Hematopoietic multipotent progenitor cell (in vitro differentiated cells): ENCODE data around the gene ZSWIM5. TPM values are rescaled to one million over a fixed set of nuclear protein-coding genes. Genes with fewer than 3 reads are reported as not detected.
A peak's percentile ranks its signal among the peaks of the same experiment; 100 is the strongest.
"Not testable (repeated sequence)": the region's sequence is repeated elsewhere in the genome, so short reads cannot be mapped to it uniquely, and the experiment has no call there.

Experiments used
- DNase-seq, 3 donors: peaks; one replicate each; pipeline ENCODE4 v3.0.0-alpha.2; 2011 to 2015; ENCODE audit warnings: low read depth in 2 of 3, low spot score in 2 of 3
- total RNA-seq: library from RNA; depleted of rRNA; stranded (reverse); fragments of >200 nt; gene quantifications from one replicate; pipeline ENCODE4 v1.2.3, GENCODE V29; 2012

Gene ZSWIM5
- total RNA-seq, 1 donor: 2.7 TPM

DNA sequence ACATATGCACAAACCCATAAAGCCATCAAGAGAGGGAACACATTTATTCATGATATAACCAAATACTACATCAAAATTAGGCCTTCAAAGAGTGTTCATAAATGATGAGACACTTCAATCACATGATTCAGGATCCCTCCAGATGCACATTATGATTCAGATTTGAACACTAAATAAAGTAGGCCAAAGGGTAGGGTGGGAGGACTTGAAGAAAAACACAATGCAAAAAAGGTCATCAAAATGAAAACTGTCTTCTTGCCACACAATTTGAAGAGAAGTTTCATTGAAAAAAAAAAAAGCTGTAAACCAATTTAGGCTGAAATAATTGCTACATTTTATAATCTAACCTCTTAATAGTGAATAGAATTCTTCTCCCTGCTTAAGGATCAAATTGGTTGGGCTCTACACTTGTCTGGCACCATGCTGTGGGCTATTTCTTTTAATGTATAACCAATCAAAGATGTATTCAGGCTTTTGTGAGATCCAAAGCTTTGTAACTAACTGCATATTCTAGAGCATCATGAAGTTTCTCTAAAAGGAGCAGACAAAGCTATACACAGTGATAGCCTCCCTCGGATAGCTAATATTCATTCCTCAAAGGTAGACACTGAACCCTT lies 58.1 kb downstream of the ZSWIM5 start:
- no peak for DNase-seq

DNA sequence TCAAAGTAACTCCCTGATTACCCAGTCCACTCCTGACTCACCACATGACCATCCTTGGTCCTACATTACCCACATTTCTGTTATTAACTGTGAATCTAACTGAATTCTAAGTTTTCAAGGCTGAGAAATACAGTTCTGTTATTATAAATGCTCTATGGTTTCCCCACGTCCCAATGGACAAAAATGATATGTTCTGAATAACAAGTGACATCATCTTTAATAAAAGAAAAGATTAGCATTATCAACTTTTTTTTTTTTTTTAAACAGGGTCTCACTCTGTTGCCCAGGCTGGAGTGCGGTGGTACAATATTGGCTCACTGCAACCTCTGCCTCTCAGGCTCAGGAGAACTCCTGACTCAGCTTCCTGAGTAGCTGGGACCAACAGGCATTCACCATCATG lies 59.6 kb downstream of the ZSWIM5 start:
- no peak for DNase-seq

DNA sequence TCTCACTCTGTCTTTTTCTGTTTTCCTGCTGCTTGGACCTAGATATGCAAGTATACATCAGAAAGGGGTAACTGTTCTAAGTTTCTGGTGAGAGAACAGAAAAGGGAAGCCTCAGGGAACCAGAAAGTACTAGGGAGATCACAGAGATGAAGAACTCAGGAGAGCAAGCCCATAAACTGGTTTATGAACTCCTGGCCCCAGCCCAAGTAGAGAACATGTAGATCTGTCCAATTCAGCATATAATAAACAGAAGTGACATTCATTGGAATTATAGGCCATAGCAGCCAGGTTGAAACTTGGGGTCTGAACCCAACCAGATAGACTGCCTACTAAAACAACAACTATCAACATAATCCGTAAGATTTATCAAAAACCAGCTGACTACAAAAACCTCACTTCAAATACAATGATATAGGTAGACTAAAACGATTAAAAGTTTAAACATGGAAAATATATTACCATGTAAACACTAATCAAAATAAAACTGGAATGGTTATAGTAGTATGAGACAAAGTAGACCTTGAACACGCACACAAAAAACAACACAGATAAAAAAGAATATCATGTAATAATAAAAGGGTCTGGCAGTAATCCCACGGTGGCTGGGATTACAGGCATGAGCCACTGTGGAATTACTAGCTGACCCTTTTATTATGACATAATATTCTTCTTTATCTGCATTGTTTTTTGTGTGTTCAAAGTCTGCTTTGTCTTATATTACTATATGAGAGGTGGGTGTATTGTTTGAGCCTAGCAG lies 65.0 kb downstream of the ZSWIM5 start:
- no peak for DNase-seq

DNA sequence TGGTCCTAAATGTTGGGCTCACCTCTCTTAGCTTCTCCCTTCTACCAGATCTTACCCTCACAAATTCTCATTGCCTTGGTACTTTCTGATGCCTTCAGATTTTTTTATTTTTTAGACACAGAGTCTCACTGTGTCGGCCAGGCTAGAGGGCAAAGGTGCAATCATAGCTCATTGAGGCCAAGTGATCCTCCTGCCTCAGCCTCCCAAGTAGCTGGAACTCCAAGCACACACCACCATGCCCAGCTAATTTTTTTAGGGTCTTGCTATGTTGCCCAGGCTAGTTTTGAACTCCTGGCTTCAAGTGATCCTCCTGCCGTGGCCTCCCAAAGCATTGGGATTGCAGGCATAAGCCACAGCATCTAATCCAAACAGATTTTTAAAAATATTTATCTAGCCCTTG lies 69.4 kb downstream of the ZSWIM5 start:
- no peak for DNase-seq

DNA sequence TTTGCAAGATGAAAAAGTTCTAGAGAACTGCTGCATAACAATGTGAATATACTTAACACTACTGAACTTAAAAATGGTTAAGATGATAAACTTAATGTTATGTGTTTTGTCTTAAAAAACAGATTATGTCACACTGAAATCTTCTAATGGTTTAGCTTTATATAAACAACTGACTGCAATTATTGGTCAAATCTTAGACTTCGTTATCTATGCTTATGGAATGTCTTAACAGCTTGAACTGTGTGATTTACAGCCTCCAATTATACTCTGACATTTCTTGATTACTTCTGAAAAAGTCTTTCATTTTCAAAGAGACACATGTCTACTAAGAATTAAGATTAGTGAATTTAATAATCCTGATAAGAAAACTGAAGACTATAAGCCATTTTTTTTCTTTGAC lies 71.1 kb downstream of the ZSWIM5 start:
- DNase-seq: no peak

DNA sequence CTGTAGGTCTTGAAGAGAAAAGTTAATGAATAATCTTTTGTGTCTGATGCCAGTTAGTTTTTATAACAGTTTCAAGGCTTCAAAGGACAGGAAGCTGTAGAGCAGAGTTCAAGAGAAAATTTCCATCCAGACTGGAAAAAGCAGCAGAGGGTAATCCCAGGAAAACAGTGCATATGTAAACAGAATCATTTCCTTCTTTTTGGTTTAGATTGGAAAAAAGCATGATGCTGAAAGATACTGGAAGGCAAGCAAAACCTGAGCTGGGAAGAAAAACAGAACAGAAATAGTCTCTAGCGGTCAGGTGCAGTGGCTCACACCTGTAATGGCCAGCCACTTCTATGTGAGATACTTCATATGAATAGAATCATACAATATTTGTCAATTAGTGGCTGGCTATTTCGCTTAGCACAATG lies 71.9 kb downstream of the ZSWIM5 start:
- DNase-seq: no peak

DNA sequence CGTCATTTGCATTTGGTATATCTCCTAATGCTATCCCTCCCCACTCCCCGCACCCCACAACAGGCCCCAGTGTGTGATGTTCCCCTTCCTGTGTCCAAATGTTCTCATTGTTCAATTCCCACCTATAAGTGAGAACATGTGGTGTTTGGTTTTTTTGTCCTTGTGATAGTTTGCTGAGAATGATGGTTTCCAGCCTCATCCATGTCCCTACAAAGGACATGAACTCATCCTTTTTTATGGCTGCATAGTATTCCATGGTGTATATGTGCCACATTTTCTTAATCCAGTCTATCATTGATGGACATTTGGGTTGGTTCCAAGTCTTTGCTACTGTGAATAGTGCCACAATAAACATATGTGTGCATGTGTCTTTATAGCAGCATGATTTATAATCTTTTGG lies 73.7 kb downstream of the ZSWIM5 start:
- not testable (repeated sequence) for DNase-seq

DNA sequence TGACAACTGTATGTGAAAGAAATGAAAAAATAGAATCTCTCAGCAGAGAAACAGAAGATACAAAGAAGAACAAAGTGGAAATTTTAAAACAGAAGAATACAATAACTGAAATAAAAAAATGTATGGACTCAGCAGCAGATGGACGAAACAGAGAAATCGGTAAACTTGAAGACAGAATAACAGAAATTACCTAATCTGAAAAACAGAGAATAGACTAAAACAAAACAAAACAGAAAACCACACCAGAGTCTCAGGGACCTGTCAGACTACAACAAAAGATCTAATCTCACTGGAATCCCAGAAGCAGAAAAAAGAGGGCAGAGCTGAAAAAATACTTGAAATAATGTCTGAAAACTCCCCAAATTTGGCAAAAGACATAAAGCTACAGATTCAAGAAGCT lies 83.0 kb downstream of the ZSWIM5 start:
- DNase-seq: no peak

DNA sequence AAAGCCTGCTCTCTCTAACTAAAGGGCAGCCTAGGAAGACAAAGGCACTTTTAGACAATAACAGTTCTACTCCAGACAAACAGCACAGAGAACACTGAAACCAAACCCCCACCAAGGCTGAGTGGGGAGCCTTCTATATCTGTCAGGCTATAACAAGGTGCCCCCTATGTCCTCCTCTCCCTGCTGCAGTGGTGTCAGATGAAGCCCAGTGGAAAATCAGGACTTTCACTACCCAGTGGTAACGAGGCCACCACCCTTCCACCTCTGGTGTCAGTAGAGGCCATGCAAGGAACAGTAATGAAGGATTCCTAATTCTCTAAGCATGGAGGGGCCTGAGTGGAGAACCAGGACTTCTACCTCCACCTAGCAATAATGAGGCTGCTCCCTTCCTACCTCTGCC lies 83.7 kb downstream of the ZSWIM5 start:
- DNase-seq: no peak

DNA sequence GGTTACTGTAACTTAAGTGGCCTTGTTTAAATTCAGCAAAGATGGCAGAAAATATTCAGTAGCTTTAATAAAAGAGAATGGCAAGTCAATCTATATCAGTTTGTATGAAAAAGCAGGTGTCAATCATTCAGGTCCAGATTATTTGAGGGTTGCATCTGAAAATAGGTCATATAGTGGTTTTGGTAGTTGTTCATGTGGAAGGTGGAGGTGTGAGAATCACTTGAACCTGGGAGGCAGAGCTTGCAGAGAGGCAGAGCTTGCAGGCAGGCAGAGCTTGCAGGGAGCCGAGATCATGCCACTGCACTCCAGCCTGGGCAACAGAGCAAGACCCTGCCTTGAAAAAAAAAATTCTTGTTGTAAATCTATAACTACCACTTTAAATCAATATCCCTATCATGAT lies 88.6 kb downstream of the ZSWIM5 start:
- no peak for DNase-seq

DNA sequence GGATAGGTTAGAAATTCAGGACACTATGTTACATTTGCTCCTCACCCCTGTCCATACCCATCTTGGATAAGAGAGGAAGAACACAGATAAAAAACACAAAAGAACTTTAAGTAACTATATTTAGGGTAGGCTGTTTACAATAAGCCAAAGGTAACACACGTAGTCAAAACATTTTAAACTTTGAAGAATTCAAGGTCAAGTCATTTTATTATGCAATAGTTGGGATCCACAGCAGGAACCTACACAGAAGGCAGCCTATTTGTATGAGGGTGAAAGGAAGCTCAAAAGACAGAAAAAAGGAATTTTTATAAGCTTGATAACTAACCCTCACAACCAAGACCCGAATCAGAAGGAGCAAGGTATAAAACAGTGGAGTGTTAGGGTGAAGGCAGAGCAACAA lies 89.6 kb downstream of the ZSWIM5 start:
- DNase-seq: no peak

DNA sequence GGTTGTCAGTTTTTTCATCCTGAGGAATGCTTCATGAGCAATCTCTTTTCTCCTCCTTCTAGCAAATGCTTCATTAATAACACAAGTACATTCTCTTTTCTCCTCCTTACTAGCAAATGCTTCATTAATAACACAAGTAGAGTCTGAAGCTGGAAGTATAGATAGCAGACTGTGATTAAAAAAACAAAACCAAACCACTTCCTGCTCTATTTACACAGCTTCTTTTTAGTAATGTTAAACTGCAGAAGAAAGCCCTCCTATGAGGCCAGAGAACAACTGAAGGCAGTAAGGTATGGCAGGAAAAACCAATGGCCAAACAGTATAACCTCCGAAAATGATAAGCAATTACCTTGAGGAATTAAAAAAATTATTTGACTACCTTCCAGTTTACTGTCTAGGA lies 90.1 kb downstream of the ZSWIM5 start:
- DNase-seq: peak in 1 of 3 donors; percentile 24

DNA sequence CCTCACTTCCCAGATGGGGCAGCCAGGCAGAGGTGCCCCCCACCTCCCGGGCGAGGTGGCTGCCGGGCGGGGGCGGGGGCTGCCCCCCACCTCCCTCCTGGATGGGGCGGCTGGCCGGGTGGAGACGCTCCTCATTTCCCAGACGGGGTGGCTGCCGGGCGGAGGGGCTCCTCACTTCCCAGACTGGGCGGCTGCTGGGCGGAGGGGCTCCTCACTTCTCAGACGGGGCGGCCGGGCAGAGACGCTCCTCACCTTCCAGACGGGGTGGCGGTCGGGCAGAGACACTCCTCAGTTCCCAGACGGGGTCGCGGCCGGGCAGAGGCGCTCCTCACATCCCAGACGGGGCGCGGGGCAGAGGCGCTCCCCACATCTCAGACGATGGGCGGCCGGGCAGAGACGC lies 91.2 kb downstream of the ZSWIM5 start:
- DNase-seq: not testable (repeated sequence)

DNA sequence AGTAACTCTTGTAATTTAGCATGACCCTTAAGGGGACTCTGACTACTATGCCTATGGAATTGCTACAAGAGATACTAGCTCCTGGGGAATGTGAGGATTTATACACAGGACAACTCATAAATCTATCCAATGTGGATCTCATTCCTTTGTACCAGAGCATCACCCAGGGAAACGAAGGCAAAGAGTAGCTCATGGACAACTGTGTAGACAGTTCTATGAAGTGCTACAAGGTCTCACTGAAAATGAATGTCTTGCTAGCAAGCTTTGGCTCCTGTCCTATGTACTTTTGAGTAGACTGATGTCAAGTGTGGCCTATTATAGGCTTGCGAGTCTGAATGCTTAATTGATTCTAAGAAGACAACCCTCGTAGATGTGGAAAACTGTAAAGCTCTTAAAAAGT lies 93.7 kb downstream of the ZSWIM5 start:
- no peak for DNase-seq

DNA sequence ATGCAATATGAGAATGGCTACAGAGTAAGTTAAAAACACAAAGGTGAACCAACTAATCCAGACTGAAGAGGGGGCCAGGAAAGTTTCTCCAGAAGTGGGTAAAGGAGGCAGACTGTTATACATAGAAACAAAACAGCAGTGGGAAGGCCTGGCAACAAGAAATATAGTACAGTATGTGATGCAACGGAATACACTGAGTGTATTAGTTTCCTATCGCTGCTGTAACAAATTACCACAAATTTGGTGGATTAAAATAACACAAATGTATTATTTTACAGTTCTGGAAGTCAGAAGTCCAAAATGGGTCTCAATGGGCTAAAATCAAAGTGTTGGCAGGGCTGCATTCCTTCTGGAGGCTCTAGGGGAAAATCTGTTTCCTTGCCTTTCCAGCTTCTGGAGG lies 95.2 kb downstream of the ZSWIM5 start:
- no peak for DNase-seq

DNA sequence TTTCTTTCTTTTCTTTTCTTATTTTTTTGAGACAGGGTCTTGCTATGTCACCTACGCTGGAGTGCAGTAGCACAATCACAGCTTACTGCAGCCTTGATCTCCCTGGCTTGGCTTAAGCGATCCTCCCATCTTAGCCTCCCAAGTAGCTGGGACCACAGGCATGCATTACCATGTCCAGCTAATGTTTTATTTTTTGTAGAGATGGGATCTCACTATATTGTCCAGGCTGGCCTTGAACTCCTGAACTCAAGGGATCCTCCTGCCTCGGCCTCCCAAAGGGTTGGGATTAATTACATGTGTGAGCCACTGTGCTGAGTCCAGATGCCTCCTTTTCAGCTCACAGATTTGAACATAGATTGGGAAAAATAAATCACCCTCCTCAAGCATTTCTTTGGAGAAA lies 98.6 kb downstream of the ZSWIM5 start:
- DNase-seq: no peak

DNA sequence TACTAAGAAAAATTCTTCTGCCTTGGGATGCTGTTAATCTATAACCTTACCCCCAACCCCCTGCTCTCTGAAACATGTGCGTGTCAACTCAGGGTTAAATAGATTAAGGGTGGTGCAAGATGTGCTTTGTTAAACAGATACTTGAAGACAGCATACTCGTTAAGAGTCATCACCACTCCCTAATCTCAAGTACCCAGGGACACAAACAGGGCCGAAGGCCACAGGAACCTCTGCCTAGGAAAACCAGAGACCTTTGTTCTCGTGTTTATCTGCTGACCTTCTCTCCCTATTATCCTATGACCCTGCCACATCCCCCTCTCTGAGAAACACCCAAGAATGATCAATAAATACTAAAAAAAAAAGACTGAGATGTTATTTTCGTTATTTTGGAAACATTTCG lies 99.5 kb downstream of the ZSWIM5 start:
- DNase-seq: not testable (repeated sequence)

DNA sequence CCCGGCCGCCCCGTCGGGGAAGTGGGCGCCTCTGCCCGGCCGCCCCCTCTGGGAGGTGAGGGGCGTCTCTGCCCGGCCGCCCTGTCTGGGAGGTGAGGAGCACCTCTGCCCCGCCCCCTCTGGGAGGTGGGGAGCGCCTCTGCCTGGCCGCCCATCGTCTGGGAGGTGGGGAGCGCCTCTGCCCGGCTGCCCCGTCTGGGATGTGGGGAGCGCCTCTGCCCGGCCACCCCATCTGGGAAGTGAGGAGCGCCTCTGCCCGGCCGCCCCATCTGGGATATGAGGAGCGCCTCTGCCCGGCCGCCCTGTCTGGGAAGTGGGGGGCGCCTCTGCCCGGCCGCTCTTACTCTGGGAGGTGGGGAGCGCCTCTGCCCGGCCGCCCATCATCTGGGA lies 100.3 kb downstream of the ZSWIM5 start:
- DNase-seq: not testable (repeated sequence)

DNA sequence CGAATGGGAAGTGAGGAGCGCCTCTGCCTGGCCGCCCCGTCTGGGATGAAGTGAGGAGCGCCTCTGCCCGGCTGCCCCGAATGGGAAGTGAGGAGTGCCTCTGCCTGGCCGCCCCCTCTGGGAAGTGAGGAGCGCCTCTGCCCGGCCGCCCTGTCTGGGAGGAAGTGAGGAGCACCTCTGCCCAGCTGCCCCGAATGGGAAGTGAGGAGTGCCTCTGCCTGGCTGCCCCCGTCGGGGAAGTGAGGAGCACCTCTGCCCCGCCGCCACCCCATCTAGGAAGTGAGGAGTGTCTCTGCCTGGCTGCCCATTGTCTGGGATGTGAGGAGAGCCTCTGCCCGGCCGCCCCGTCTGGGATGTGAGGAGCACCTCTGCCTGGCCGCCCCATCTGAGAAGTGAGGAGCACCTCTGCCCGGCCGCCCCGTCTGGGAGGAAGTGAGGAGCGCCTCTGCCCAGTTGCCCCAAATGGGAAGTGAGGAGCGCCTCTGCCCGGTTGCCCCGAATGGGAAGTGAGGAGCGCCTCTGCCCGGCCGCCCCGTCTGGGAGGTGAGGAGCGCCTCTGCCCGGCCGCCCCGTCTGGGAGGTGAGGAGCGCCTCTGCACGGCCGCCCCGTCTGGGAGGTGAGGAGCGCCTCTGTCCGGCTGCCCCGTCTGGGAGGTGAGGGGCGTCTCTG lies 100.8 kb downstream of the ZSWIM5 start:
- DNase-seq: not testable (repeated sequence)

DNA sequence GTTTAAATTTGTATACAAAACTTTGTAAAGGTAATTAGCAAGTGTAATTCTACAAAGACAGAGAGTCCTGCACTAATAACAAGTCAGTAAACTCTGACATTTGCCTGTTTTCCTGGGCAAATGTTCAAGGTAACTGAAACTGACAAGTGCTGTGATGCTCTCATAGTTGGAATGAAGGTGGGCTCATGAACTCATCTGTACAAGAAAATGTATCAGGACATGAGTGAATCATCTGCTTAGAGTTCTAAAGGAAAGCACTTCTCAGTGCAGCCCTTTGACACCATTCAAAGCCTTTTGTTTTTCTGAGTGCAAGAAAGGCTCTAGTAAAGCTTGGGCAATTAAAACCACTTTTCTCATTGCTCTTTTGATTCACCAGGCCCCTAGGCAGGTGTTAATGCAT lies 102.9 kb downstream of the ZSWIM5 start:
- DNase-seq: no peak

DNA sequence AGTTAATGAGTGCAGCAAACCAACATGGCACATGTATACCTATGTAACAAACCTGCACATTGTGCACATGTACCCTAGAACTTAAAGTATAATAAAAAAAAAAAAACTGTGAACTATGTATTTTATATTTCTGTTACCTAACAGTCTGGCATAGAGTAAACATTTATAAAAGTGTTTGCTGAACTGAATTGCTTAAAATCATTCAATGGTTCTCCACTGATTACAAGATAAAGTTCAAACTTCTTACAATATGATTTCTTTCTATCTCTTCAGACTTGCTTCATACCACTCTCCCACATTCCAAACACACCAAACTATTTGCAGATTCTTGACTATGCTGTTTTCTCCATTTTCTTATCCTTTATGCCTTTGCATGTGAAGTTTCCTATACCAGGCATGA lies 104.5 kb downstream of the ZSWIM5 start:
- DNase-seq: no peak

DNA sequence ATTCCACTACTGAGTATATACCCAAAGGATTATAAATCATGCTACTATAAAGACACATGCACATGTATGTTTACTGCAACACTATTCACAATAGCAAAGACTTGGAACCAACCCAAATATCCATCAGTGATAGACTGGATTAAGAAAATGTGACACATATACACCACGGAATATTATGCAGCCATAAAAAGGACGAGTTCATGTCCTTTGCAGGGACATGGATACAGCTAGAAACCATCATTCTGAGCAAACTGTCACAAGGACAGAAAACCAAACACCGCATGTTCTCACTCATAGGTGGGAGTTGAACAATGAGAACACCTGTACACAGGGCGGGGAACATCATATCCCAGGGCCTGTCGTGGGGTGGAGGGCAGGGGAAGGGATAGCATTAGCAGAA lies 104.9 kb downstream of the ZSWIM5 start:
- not testable (repeated sequence) for DNase-seq
